Stomach (tissue), 9 donors: ENCODE results near the gene PIM3. TPM values are rescaled to one million over a fixed set of nuclear protein-coding genes. Genes with fewer than 3 reads are reported as not detected.

Experiments
- DNase-seq, 2 donors: peaks; one replicate each; pipeline versions ENCODE4 v3.0.0 to v3.0.0-alpha.2; 2013 to 2019
- H3K27ac ChIP-seq, 5 donors: fragments of 200-600 bp in 4 of 5; sonication (generic) in 4 of 5; one replicate each; pipeline ENCODE4 v1.5.1; 2013 to 2019; ENCODE audit warnings: mild to moderate bottlenecking in 1 of 5, moderate library complexity in 1 of 5
- H3K27me3 ChIP-seq, 3 donors: fragments of 200-600 bp; sonication (generic); one replicate each; pipeline ENCODE4 v1.5.1; 2017 to 2019; ENCODE audit warnings: mixed run types in 1 of 3
- H3K36me3 ChIP-seq, 4 donors: fragments of 200-600 bp; sonication (generic); 1 replicate in 3 of 4; 2 replicates in 1 of 4; pipeline ENCODE4 v1.5.1; 2016 to 2019
- H3K4me1 ChIP-seq, 4 donors: fragments of 200-600 bp; sonication (generic); one replicate each; pipeline ENCODE4 v1.5.1; 2016 to 2019
- H3K4me3 ChIP-seq, 4 donors: fragments of 200-600 bp; sonication (generic) in 3 of 4; one replicate each; pipeline ENCODE4 v1.5.1; 2016 to 2019; ENCODE audit warnings: mild to moderate bottlenecking in 1 of 4
- H3K9me3 ChIP-seq, 4 donors: fragments of 200-600 bp; sonication (generic); one replicate each; pipeline ENCODE4 v1.5.1; 2016 to 2019
- CTCF ChIP-seq, 7 experiments: fragments of 450-650 bp in 4 of 7; fragments of 200-600 bp in 3 of 7; sonication (generic) in 3 of 7; IDR thresholded peaks; one replicate each; pipeline ENCODE4 v1.5.1; 2016 to 2019; ENCODE audit warnings: antibody characterized with exemption in 7 of 7, control low read depth in 2 of 7, mild to moderate bottlenecking in 1 of 7
- EP300 ChIP-seq: sonication (generic); formaldehyde crosslinking; IDR thresholded peaks from one replicate; pipeline ENCODE4 v1.6.1; 2017; ENCODE audit warnings: antibody characterized with exemption
- POLR2A ChIP-seq, 4 donors: fragments of 450-650 bp; IDR thresholded peaks; one replicate each; pipeline ENCODE4 v1.6.1; 2016; ENCODE audit warnings: antibody characterized with exemption in 4 of 4, control low read depth in 2 of 4, mild to moderate bottlenecking in 1 of 4, moderate library complexity in 1 of 4
- POLR2AphosphoS5 ChIP-seq, 3 donors: sonication (generic); formaldehyde crosslinking; IDR thresholded peaks; one replicate each; pipeline ENCODE4 v1.6.1; 2016; ENCODE audit warnings: antibody characterized with exemption in 3 of 3
- WGBS, 5 donors: extraction: QIAGEN DNeasy Blood & Tissue Kit in 3 of 5; methylation state at CpG; one replicate each; pipeline versions ENCODE4 v1.1.5 to v1.1.7; 2013 to 2018; 5-methylcytosine and 5-hydroxymethylcytosine counted together
- intact Hi-C: fragments of 100-400 bp; cut with DNase I; formaldehyde crosslinking; loops from one replicate; pipeline ENCODE4 v1.15.1; 2023; ENCODE audit warnings: low total_unique reads
- polyA plus RNA-seq, 3 donors: library from polyadenylated mRNA; stranded (reverse); fragments of 200-250 nt; gene quantifications; one replicate each; pipeline ENCODE4 v1.2.3, GENCODE V29; 2013
- total RNA-seq, 5 donors: library from RNA; depleted of rRNA; stranded (reverse); fragments of >200 nt; gene quantifications; one replicate each; pipeline versions ENCODE4 v1.1.0 to v1.2.3, GENCODE V29; 2014 to 2016
- donor health status: healthy with polysubstance abuse.
- donor health status: Bipolar disorder and iron deficiency.
- donor health status: healthy.

Gene PIM3
- total and polyA plus RNA-seq, 8 donors, result 51.9 to 802 (median 84.6) TPM

- intact Hi-C loops, result no loop called here
- Histone ChIP-seq H3K4me1 (peaks cover 17 to 34% (median 30%) of the 10 kb centered on the region in 4 donors), H3K9me3 (no peaks in the 10 kb centered on the region), H3K27me3 (no peaks in the 10 kb centered on the region), H3K27ac (no peak overlapping the region), H3K4me3 (no peak overlapping the region), H3K36me3 (peaks cover 5 to 58% (median 50%) of the 10 kb centered on the region in 4 donors)
- 92 to 94% (median 93%) methylated on average over 28 to 35 of the region's 35 CpGs for WGBS, 5 donors
- DNase-seq, result no peak
- TF ChIP-seq CTCF (IDR thresholded peaks at IDR 0.05) (no peak), EP300 (no peak), POLR2AphosphoS5 (IDR thresholded peaks at IDR 0.05) (no peak), POLR2A (IDR thresholded peaks at IDR 0.05) (no peak)
These were observed 38.9 kb upstream of the PIM3 start for GRCh38 chr22:49921508-49922278.

- TF ChIP-seq CTCF (IDR thresholded peaks at IDR 0.05) (no peak), EP300 (no peak), POLR2A (IDR thresholded peaks at IDR 0.05) (no peak), POLR2AphosphoS5 (IDR thresholded peaks at IDR 0.05) (no peak)
- Histone ChIP-seq H3K27me3 (no peaks in the 10 kb centered on the region), H3K9me3 (no peaks in the 10 kb centered on the region), H3K4me3 (no peak overlapping the region), H3K27ac (no peak overlapping the region), H3K4me1 (peaks cover 11 to 26% (median 23%) of the 10 kb centered on the region in 4 donors), H3K36me3 (peaks cover 5 to 62% (median 54%) of the 10 kb centered on the region in 4 donors)
- WGBS, 5 donors, result 81 to 95% (median 95%) methylated on average over 15 to 22 of the region's 22 CpGs
- intact Hi-C loops, result no loop called here
- no peak for DNase-seq
These were observed 38.1 kb upstream of the PIM3 start for GRCh38 chr22:49922484-49922883.

- peaks cover 11 to 23% (median 19%) of the 10 kb centered on the region in 4 donors for H3K4me1 ChIP-seq
- WGBS, 5 donors, result 88 to 97% (median 92%) methylated on average over 20 to 25 of the region's 25 CpGs
- H3K27me3 ChIP-seq, result no peaks in the 10 kb centered on the region
- no peak overlapping the region for H3K27ac ChIP-seq
- no peak overlapping the region for H3K4me3 ChIP-seq
- peaks cover 5 to 65% (median 58%) of the 10 kb centered on the region in 4 donors for H3K36me3 ChIP-seq
- no peak for DNase-seq
- no peak for TF ChIP-seq POLR2AphosphoS5 (IDR thresholded peaks at IDR 0.05)
- TF ChIP-seq CTCF (IDR thresholded peaks at IDR 0.05), result no peak
- no peak for TF ChIP-seq POLR2A (IDR thresholded peaks at IDR 0.05)
- no peak for TF ChIP-seq EP300
- no peaks in the 10 kb centered on the region for H3K9me3 ChIP-seq
- intact Hi-C loops, result no loop called here
These were observed 37.6 kb upstream of the PIM3 start for GRCh38 chr22:49922926-49923325.

- 62 to 83% (median 75%) methylated on average over 16 of the region's 16 CpGs for WGBS, 5 donors
- intact Hi-C loops, result no loop called here
- TF ChIP-seq EP300 (no peak), CTCF (IDR thresholded peaks at IDR 0.05) (peak in 1 of 7 experiments; percentile 12), POLR2A (IDR thresholded peaks at IDR 0.05) (no peak)
- H3K4me1 ChIP-seq, result peaks cover 11 to 23% (median 19%) of the 10 kb centered on the region in 4 donors
- no peak overlapping the region for H3K4me3 ChIP-seq
- H3K27me3 ChIP-seq, result peaks cover 0 to under 1% (median 0%) of the 10 kb centered on the region in 3 donors
- no peaks in the 10 kb centered on the region for H3K9me3 ChIP-seq
- H3K27ac ChIP-seq, result peak overlapping the region in 1 of 5 donors; percentile 24
- DNase-seq, result no peak
- H3K36me3 ChIP-seq, result peaks cover 5 to 65% (median 59%) of the 10 kb centered on the region in 4 donors
These were observed 37.1 kb upstream of the PIM3 start for GRCh38 chr22:49923445-49923844.
